Measurements from ENCODE around the gene DNA2. TPM values are rescaled to one million over a fixed set of nuclear protein-coding genes. Genes with fewer than 3 reads are reported as not detected.
"Not testable (repeated sequence)": the region's sequence is repeated elsewhere in the genome, so short reads cannot be mapped to it uniquely, and the experiment has no call there.

Gene DNA2
- polyA plus RNA-seq, 1 donor (not counting 4 experiments of a cell fraction or from before 2014, with no cell fraction given), result 7.6 TPM

DNA sequence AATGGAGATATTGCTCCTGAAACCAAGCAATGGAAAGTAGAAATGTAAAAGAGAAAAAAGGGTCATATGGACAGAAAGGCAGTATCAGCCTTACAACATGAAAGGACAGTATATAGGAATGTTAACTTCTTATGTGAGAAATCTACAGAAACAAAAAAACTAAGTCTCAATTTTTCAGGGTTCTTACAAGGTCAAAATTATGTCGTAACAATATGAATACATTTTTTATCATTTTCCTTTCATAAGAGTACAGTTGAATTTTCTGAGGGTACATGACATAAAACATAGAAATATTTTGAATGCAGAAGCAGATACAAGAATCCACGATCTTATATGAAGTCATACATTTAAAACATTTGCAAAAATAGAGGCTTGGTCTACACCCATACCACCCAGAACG lies 10.7 kb downstream of the DNA2 start:
- no peaks in the 10 kb centered on the region for H3K27me3 ChIP-seq (ENCODE audit: control insufficient read depth, extremely low read depth, insufficient read depth, low read length)
- no peaks in the 10 kb centered on the region for H4K20me1 ChIP-seq (ENCODE audit: control insufficient read depth, extremely low read depth, insufficient read depth, low read length)
- H3K4me2 ChIP-seq (ENCODE audit: control insufficient read depth, extremely low read depth, insufficient read depth, low read depth, low read length), result no peak overlapping the region
- DNase-seq (ENCODE audit: low read depth, low spot score) (no peak), FAIRE-seq (no peak)
- H3K9ac ChIP-seq (ENCODE audit: control insufficient read depth, extremely low read depth, insufficient read depth, low read length), result no peak overlapping the region
- H3K4me3 ChIP-seq (ENCODE audit: control insufficient read depth in 2 of 3, extremely low read depth in 1 of 3, insufficient read depth in 2 of 3, low read depth in 1 of 3, low read length in 3 of 3), result no peak overlapping the region
- H3K9me1 ChIP-seq (ENCODE audit: control insufficient read depth, extremely low read depth, insufficient read depth, low read length), result no peaks in the 10 kb centered on the region
- H2AFZ ChIP-seq (ENCODE audit: control insufficient read depth, low read length), result no peak overlapping the region
- no peaks in the 10 kb centered on the region for H3K79me2 ChIP-seq (ENCODE audit: control insufficient read depth, insufficient read depth, low read length)
- dilution Hi-C loops (cut with MboI; ENCODE audit: extremely low pct_ligation_motif_present, low sequenced_read_pairs), result no loop called here
- H3K9me3 ChIP-seq (ENCODE audit: control insufficient read depth, low read depth, low read length), result no peaks in the 10 kb centered on the region
- H3K4me1 ChIP-seq (ENCODE audit: control insufficient read depth, extremely low read depth, insufficient read depth, low read length), result no peaks in the 10 kb centered on the region
- H3K36me3 ChIP-seq (ENCODE audit: control insufficient read depth in 2 of 2, extremely low read depth in 1 of 2, insufficient read depth in 2 of 2, low read length in 2 of 2), result peaks cover 0 to 8% of the 10 kb centered on the region in 2 experiments
- H3K27ac ChIP-seq (ENCODE audit: control insufficient read depth, insufficient read depth, low read length), result no peak overlapping the region
- TF ChIP-seq EZH2 (IDR thresholded peaks at IDR 0.05; ENCODE audit: low read length), result no peak
- TF ChIP-seq, protein P1, sequence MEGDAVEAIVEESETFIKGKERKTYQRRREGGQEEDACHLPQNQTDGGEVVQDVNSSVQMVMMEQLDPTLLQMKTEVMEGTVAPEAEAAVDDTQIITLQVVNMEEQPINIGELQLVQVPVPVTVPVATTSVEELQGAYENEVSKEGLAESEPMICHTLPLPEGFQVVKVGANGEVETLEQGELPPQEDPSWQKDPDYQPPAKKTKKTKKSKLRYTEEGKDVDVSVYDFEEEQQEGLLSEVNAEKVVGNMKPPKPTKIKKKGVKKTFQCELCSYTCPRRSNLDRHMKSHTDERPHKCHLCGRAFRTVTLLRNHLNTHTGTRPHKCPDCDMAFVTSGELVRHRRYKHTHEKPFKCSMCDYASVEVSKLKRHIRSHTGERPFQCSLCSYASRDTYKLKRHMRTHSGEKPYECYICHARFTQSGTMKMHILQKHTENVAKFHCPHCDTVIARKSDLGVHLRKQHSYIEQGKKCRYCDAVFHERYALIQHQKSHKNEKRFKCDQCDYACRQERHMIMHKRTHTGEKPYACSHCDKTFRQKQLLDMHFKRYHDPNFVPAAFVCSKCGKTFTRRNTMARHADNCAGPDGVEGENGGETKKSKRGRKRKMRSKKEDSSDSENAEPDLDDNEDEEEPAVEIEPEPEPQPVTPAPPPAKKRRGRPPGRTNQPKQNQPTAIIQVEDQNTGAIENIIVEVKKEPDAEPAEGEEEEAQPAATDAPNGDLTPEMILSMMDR (optimal IDR thresholded peaks at IDR 0.05 in 1 of 3, IDR thresholded peaks at IDR 0.05 in 1 of 3, conservative IDR thresholded peaks at IDR 0.05 in 1 of 3; ENCODE audit: extremely low read depth in 1 of 3, insufficient read depth in 2 of 3, low read length in 3 of 3), result no peak

DNA sequence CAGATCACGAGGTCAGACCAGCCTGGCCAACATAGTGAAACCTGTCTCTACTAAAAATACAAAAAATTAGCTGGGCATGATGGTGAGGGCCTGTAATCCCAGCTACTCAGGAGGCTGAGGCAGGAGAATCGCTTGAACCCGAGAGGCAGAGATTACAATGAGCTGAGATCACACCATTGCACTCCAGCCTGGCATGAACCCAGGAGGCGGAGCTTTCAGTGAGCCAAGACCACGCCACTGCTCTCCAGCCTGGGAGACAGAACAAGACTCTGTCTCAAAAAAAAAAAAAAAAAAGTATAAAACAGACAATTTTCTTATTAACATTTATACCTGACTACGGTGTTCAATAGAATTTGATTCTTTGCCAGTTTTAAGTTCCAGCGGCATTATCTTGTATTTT lies 22.1 kb downstream of the DNA2 start:
- dilution Hi-C loops (cut with MboI; ENCODE audit: extremely low pct_ligation_motif_present, low sequenced_read_pairs); H2AFZ ChIP-seq (ENCODE audit: control insufficient read depth, low read length); H3K9ac ChIP-seq (ENCODE audit: control insufficient read depth, extremely low read depth, insufficient read depth, low read length); H3K36me3 ChIP-seq (ENCODE audit: control insufficient read depth in 2 of 2, extremely low read depth in 1 of 2, insufficient read depth in 2 of 2, low read length in 2 of 2); H3K27me3 ChIP-seq (ENCODE audit: control insufficient read depth, extremely low read depth, insufficient read depth, low read length); DNase-seq (ENCODE audit: low read depth, low spot score); H3K27ac ChIP-seq (ENCODE audit: control insufficient read depth, insufficient read depth, low read length); FAIRE-seq; H3K9me3 ChIP-seq (ENCODE audit: control insufficient read depth, low read depth, low read length); H4K20me1 ChIP-seq (ENCODE audit: control insufficient read depth, extremely low read depth, insufficient read depth, low read length); H3K4me2 ChIP-seq (ENCODE audit: control insufficient read depth, extremely low read depth, insufficient read depth, low read depth, low read length); H3K79me2 ChIP-seq (ENCODE audit: control insufficient read depth, insufficient read depth, low read length); H3K4me1 ChIP-seq (ENCODE audit: control insufficient read depth, extremely low read depth, insufficient read depth, low read length); H3K9me1 ChIP-seq (ENCODE audit: control insufficient read depth, extremely low read depth, insufficient read depth, low read length); H3K4me3 ChIP-seq (ENCODE audit: control insufficient read depth in 2 of 3, extremely low read depth in 1 of 3, insufficient read depth in 2 of 3, low read depth in 1 of 3, low read length in 3 of 3): not testable (repeated sequence)

DNA sequence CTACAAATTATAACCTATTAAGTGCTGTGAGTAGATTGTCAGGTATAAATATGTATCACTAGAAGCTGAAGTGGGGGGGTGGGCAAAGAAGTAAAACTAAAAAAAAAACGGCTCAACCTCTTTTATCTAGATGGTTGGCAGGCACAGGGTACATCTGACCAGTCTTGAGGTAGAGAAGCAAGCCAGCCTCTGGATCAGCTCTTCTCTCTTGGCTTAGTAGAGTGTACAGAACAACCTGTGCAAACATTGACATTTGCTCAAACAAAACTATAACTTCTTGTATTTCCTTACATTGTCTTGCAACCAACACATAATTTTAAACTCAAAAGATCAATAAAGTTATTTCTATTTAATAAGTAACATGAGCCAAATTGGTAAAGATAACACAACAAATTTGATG lies 25.6 kb downstream of the DNA2 start:
- no peaks in the 10 kb centered on the region for H4K20me1 ChIP-seq (ENCODE audit: control insufficient read depth, extremely low read depth, insufficient read depth, low read length)
- DNase-seq (ENCODE audit: low read depth, low spot score) (no peak), FAIRE-seq (no peak)
- no peaks in the 10 kb centered on the region for H3K27me3 ChIP-seq (ENCODE audit: control insufficient read depth, extremely low read depth, insufficient read depth, low read length)
- no peak overlapping the region for H3K4me2 ChIP-seq (ENCODE audit: control insufficient read depth, extremely low read depth, insufficient read depth, low read depth, low read length)
- no peak overlapping the region for H3K4me3 ChIP-seq (ENCODE audit: control insufficient read depth in 2 of 3, extremely low read depth in 1 of 3, insufficient read depth in 2 of 3, low read depth in 1 of 3, low read length in 3 of 3)
- H2AFZ ChIP-seq (ENCODE audit: control insufficient read depth, low read length), result no peak overlapping the region
- TF ChIP-seq EZH2 (IDR thresholded peaks at IDR 0.05; ENCODE audit: low read length), result no peak
- TF ChIP-seq, protein P1 (optimal IDR thresholded peaks at IDR 0.05 in 1 of 3, IDR thresholded peaks at IDR 0.05 in 1 of 3, conservative IDR thresholded peaks at IDR 0.05 in 1 of 3; ENCODE audit: extremely low read depth in 1 of 3, insufficient read depth in 2 of 3, low read length in 3 of 3), result no peak
- H3K9me1 ChIP-seq (ENCODE audit: control insufficient read depth, extremely low read depth, insufficient read depth, low read length), result no peaks in the 10 kb centered on the region
- H3K9ac ChIP-seq (ENCODE audit: control insufficient read depth, extremely low read depth, insufficient read depth, low read length), result no peak overlapping the region
- H3K79me2 ChIP-seq (ENCODE audit: control insufficient read depth, insufficient read depth, low read length), result no peaks in the 10 kb centered on the region
- H3K4me1 ChIP-seq (ENCODE audit: control insufficient read depth, extremely low read depth, insufficient read depth, low read length), result no peaks in the 10 kb centered on the region
- no peaks in the 10 kb centered on the region for H3K36me3 ChIP-seq (ENCODE audit: control insufficient read depth in 2 of 2, extremely low read depth in 1 of 2, insufficient read depth in 2 of 2, low read length in 2 of 2)
- dilution Hi-C loops (cut with MboI; ENCODE audit: extremely low pct_ligation_motif_present, low sequenced_read_pairs), result no loop called here
- H3K9me3 ChIP-seq (ENCODE audit: control insufficient read depth, low read depth, low read length), result no peaks in the 10 kb centered on the region
- no peak overlapping the region for H3K27ac ChIP-seq (ENCODE audit: control insufficient read depth, insufficient read depth, low read length)
